GM11168 (cell line): ENCODE results near the gene HDAC10.

Experiments
- in situ Hi-C: fragments of 300-500 bp; cut with MboI; formaldehyde crosslinking; loops from one replicate; pipeline ENCODE4 v1.12.0; 2022; ENCODE audit warnings: low sequenced_read_pairs; ENCODE audit not compliant: unreplicated experiment

HDAC10 gene

GRCh38 chr22:50273352-50273751, 22.3 kb upstream of the HDAC10 start:
- in situ Hi-C loops = loop anchor here (10.0 kb wide), 1 partner anchor 51 kb away; the partner anchor contains the start of gene DENND6B

GRCh38 chr22:50272044-50272802, 21.2 kb upstream of the HDAC10 start:
- in situ Hi-C loops = loop anchor here (10.0 kb wide), 1 partner anchor 53 kb away; the partner anchor contains the start of gene DENND6B

- in situ Hi-C loops = loop anchor here (10.0 kb wide), 1 partner anchor 53 kb away; the partner anchor contains the start of gene DENND6B
Observed at GRCh38 chr22:50271519-50271970, 20.5 kb upstream of the HDAC10 start.

GRCh38 chr22:50270666-50271394, 19.8 kb upstream of the HDAC10 start:
- in situ Hi-C loops = loop anchor here (10.0 kb wide), 1 partner anchor 54 kb away; the partner anchor contains the start of gene DENND6B

- in situ Hi-C loops = loop anchor here (10.0 kb wide), 1 partner anchor 55 kb away; the partner anchor contains the start of gene DENND6B
Observed at GRCh38 chr22:50269970-50270665, 19.1 kb upstream of the HDAC10 start, which contains the start of gene MAPK11. Gene MAPK11 (minus strand): TSS chr22:50270380. CDS start chr22:50270292, 88 bp downstream.

GRCh38 chr22:50269573-50269969, 18.5 kb upstream of the HDAC10 start:
- in situ Hi-C loops = no loop called here

- in situ Hi-C loops = no loop called here
Observed at GRCh38 chr22:50268655-50269113, 17.6 kb upstream of the HDAC10 start.

- in situ Hi-C loops = no loop called here
Observed at GRCh38 chr22:50267591-50268390, 16.7 kb upstream of the HDAC10 start.

GRCh38 chr22:50266994-50267393, 15.9 kb upstream of the HDAC10 start:
- in situ Hi-C loops = no loop called here

GRCh38 chr22:50264946-50265669, 14.0 kb upstream of the HDAC10 start:
- in situ Hi-C loops = no loop called here

- in situ Hi-C loops = no loop called here
Observed at GRCh38 chr22:50264104-50264745, 13.2 kb upstream of the HDAC10 start.

GRCh38 chr22:50262973-50263617, 12.0 kb upstream of the HDAC10 start:
- in situ Hi-C loops = no loop called here

- in situ Hi-C loops = no loop called here
Observed at GRCh38 chr22:50262460-50262911, 11.4 kb upstream of the HDAC10 start.

GRCh38 chr22:50261615-50262459, 10.8 kb upstream of the HDAC10 start, which contains the start of gene MAPK12:
Gene MAPK12 (minus strand): TSS chr22:50261683. CDS start chr22:50261509, 174 bp downstream.
- in situ Hi-C loops = no loop called here

- in situ Hi-C loops = no loop called here
Observed at GRCh38 chr22:50260801-50261614, 9.9 kb upstream of the HDAC10 start.

GRCh38 chr22:50260434-50260800, 9.4 kb upstream of the HDAC10 start:
- in situ Hi-C loops = no loop called here
